H9 (cell line): Measurements from ENCODE around the gene UST. TPM values are rescaled to one million over a fixed set of nuclear protein-coding genes. Genes with fewer than 3 reads are reported as not detected.

Source experiments
- DNase-seq: peaks from one replicate; pipeline ENCODE4 v3.0.0-alpha.2; 2017
- H2AFZ ChIP-seq: one replicate; pipeline ENCODE4 v1.6.1; 2013; ENCODE audit warnings: mild to moderate bottlenecking, low read length, control low read depth, moderate library complexity
- H2AK5ac ChIP-seq: 2 replicates; pipeline ENCODE4 v1.6.1; 2013; ENCODE audit warnings: low read length, control low read depth, mixed read lengths; ENCODE audit not compliant: insufficient read length
- H2BK120ac ChIP-seq: one replicate; pipeline ENCODE4 v1.6.1; 2013; ENCODE audit warnings: low read depth, mild to moderate bottlenecking, low read length, control low read depth, inconsistent platforms; ENCODE audit not compliant: poor library complexity, severe bottlenecking
- H2BK12ac ChIP-seq: 2 replicates; pipeline ENCODE4 v1.6.1; 2013; ENCODE audit warnings: low read length, control low read depth, mixed read lengths, low read depth; ENCODE audit not compliant: insufficient read length
- H2BK15ac ChIP-seq: 2 replicates; pipeline ENCODE4 v1.6.1; 2013; ENCODE audit warnings: low read depth, low read length, control low read depth
- H2BK20ac ChIP-seq: one replicate; pipeline ENCODE4 v1.6.1; 2013; ENCODE audit warnings: low read depth, mild to moderate bottlenecking, low read length, control low read depth, inconsistent platforms; ENCODE audit not compliant: poor library complexity, severe bottlenecking
- H2BK5ac ChIP-seq: 2 replicates; pipeline ENCODE4 v1.6.1; 2013; ENCODE audit warnings: low read length, control low read depth, mixed read lengths; ENCODE audit not compliant: insufficient read length
- H3K14ac ChIP-seq: 2 replicates; pipeline ENCODE4 v1.6.1; 2013; ENCODE audit warnings: low read length, control low read depth; ENCODE audit not compliant: insufficient read depth
- H3K18ac ChIP-seq: 2 replicates; pipeline ENCODE4 v1.6.1; 2013; ENCODE audit warnings: low read depth, mild to moderate bottlenecking, mixed read lengths, low read length, control low read depth; ENCODE audit not compliant: insufficient read length
- H3K23ac ChIP-seq: 2 replicates; pipeline ENCODE4 v1.6.1; 2013; ENCODE audit warnings: low read length, control low read depth, mixed read lengths, low read depth; ENCODE audit not compliant: insufficient read length
- H3K23me2 ChIP-seq: 2 replicates; pipeline ENCODE4 v1.6.1; 2013; ENCODE audit warnings: low read depth, mild to moderate bottlenecking, mixed read lengths, low read length, control low read depth; ENCODE audit not compliant: insufficient read length, poor library complexity, severe bottlenecking
- H3K27ac ChIP-seq: 2 replicates; pipeline ENCODE4 v1.5.1; 2013; ENCODE audit warnings: low read length, control low read depth, mixed read lengths, low read depth; ENCODE audit not compliant: insufficient read length
- H3K27me3 ChIP-seq: 2 replicates; pipeline ENCODE4 v1.6.1; 2013; ENCODE audit warnings: low read length, control low read depth, inconsistent platforms; ENCODE audit not compliant: insufficient read depth
- H3K4ac ChIP-seq: 2 replicates; pipeline ENCODE4 v1.6.1; 2013; ENCODE audit warnings: low read depth, mild to moderate bottlenecking, control low read depth, inconsistent platforms, low read length, moderate library complexity
- H3K4me1 ChIP-seq: 2 replicates; pipeline ENCODE4 v1.6.1; 2013; ENCODE audit warnings: low read length, control low read depth, inconsistent platforms; ENCODE audit not compliant: insufficient read depth
- H3K4me2 ChIP-seq: 2 replicates; pipeline ENCODE4 v1.6.1; 2013; ENCODE audit warnings: low read length, control low read depth, mixed read lengths; ENCODE audit not compliant: insufficient read length, insufficient read depth
- H3K56ac ChIP-seq: 2 replicates; pipeline ENCODE4 v1.6.1; 2013; ENCODE audit warnings: low read depth, mild to moderate bottlenecking, mixed read lengths, low read length, control low read depth; ENCODE audit not compliant: insufficient read length
- H3K79me1 ChIP-seq: 2 replicates; pipeline ENCODE4 v1.6.1; 2013; ENCODE audit warnings: low read depth, mild to moderate bottlenecking, moderate library complexity, low read length, control low read depth, inconsistent platforms; ENCODE audit not compliant: insufficient read depth, poor library complexity, severe bottlenecking
- H3K79me2 ChIP-seq: 2 replicates; pipeline ENCODE4 v1.6.1; 2013; ENCODE audit warnings: low read length, control low read depth, inconsistent platforms; ENCODE audit not compliant: insufficient read depth
- H3K9ac ChIP-seq: 2 replicates; pipeline ENCODE4 v1.6.1; 2013; ENCODE audit warnings: low read length, control low read depth, mixed read lengths; ENCODE audit not compliant: insufficient read length; ENCODE audit errors: extremely low read depth
- H3K9me3 ChIP-seq: one replicate; pipeline ENCODE4 v1.6.1; 2013; ENCODE audit warnings: low read depth, low read length, inconsistent platforms; ENCODE audit not compliant: control insufficient read depth
- H3T11ph ChIP-seq: one replicate; pipeline ENCODE4 v1.6.1; 2013; ENCODE audit warnings: mild to moderate bottlenecking, low read length, control low read depth, inconsistent platforms
- H4K20me1 ChIP-seq: one replicate; pipeline ENCODE4 v1.6.1; 2013; ENCODE audit not compliant: control insufficient read depth, insufficient read length, insufficient read depth
- H4K5ac ChIP-seq: 2 replicates; pipeline ENCODE4 v1.6.1; 2013; ENCODE audit warnings: low read depth, mild to moderate bottlenecking, mixed read lengths, low read length, control low read depth; ENCODE audit not compliant: insufficient read length
- H4K8ac ChIP-seq: replicated peaks from 2 replicates; pipeline ENCODE4 v1.6.1; 2013; ENCODE audit warnings: low read length, control low read depth, mixed read lengths, low read depth; ENCODE audit not compliant: insufficient read length
- H4K91ac ChIP-seq: 2 replicates; pipeline ENCODE4 v1.6.1; 2013; ENCODE audit warnings: low read depth, mild to moderate bottlenecking, moderate library complexity, mixed read lengths, low read length, control low read depth; ENCODE audit not compliant: insufficient read length
- H3K27ac Mint-ChIP-seq, 3 experiments: 2 replicates in 2 of 3; 3 replicates in 1 of 3; pipeline ENCODE4 v1.8.0; 2020 to 2021; ENCODE audit warnings: mixed read lengths in 3 of 3, mild to moderate bottlenecking in 1 of 3, moderate library complexity in 1 of 3
- H3K27me3 Mint-ChIP-seq: 2 replicates; pipeline ENCODE4 v1.8.0; 2021; ENCODE audit warnings: low read depth, mild to moderate bottlenecking, moderate library complexity, mixed read lengths
- H3K36me3 Mint-ChIP-seq, 3 experiments: 2 replicates in 2 of 3; 3 replicates in 1 of 3; pipeline ENCODE4 v1.8.0; 2020 to 2021; ENCODE audit warnings: low read depth in 3 of 3, mixed read lengths in 3 of 3; ENCODE audit not compliant: insufficient read depth in 1 of 3
- H3K4me1 Mint-ChIP-seq, 2 experiments: 2 replicates each; pipeline ENCODE4 v1.8.0; 2020; ENCODE audit warnings: mixed read lengths in 2 of 2
- H3K4me3 Mint-ChIP-seq, 2 experiments: 2 replicates in 1 of 2; 3 replicates in 1 of 2; pipeline ENCODE4 v1.8.0; 2020 to 2021; ENCODE audit warnings: mild to moderate bottlenecking in 2 of 2, mixed read lengths in 2 of 2, moderate library complexity in 1 of 2
- H3K9me3 Mint-ChIP-seq, 2 experiments: 2 replicates in 1 of 2; 3 replicates in 1 of 2; pipeline ENCODE4 v1.8.0; 2020; ENCODE audit warnings: mild to moderate bottlenecking in 2 of 2, mixed read lengths in 2 of 2, moderate library complexity in 1 of 2
- WGBS: extraction: QIAGEN DNeasy Blood & Tissue Kit; methylation state at CpG from one replicate; pipeline ENCODE4 v1.1.7; 2013; ENCODE audit warnings: missing lambda C conversion rate, low lambda C conversion rate, mixed read lengths; ENCODE audit not compliant: insufficient read length; ENCODE audit errors: extremely low coverage; 5-methylcytosine and 5-hydroxymethylcytosine counted together
- total RNA-seq: library from RNA; stranded (reverse); gene quantifications from 2 replicates; pipeline ENCODE4 v1.2.1, GENCODE V29; 2021
- TF ChIP-seq, protein P1 (sequence below): fragments of 200-600 bp; sonication (generic); conservative IDR thresholded peaks from 3 replicates; pipeline ENCODE4 v1.8.0; 2021; ENCODE audit warnings: antibody characterized with exemption, mild to moderate bottlenecking

The UST gene
- total RNA-seq, 1 experiment from 2014 or later = 14.4 TPM

DNA sequence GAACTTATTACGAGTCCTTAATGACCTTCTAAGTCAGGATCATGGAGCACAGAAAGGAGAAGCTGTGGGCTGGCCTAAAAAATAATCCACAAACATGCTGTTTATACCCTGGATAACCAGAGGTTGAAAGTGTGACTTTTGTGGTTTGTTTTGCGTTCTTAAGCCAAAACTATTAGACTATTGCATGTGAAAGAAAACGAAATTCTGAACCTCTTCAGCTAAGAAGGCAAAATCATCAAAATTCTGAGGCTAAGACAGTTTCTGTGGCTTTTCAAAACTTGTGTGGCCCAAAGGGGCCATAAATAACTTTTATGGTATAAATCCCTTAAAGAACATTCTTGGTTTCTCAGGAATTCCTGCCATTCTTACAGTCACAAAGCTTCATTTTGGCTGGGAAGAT is 251.0 kb downstream of the UST start:
- peaks cover 19 to 26% of the 10 kb centered on the region in 2 experiments for H3K9me3 Mint-ChIP-seq
- Histone ChIP-seq H3K23me2 (no peaks in the 10 kb centered on the region), H2BK12ac (no peak overlapping the region), H3K4me1 (no peaks in the 10 kb centered on the region), H3K14ac (no peak overlapping the region), H3K18ac (no peak overlapping the region), H3K27me3 (no peaks in the 10 kb centered on the region), H2AK5ac (no peak overlapping the region), H4K20me1 (no peaks in the 10 kb centered on the region), H3K79me2 (no peaks in the 10 kb centered on the region), H3K79me1 (no peaks in the 10 kb centered on the region), H3T11ph (no peak overlapping the region), H4K91ac (no peak overlapping the region), H3K9ac (no peak overlapping the region), H3K4me2 (no peak overlapping the region), H2BK15ac (no peak overlapping the region), H3K4ac (no peak overlapping the region), H3K27ac (no peak overlapping the region), H2BK120ac (no peak overlapping the region), H3K9me3 (peaks cover 10% of the 10 kb centered on the region), H2AFZ (no peak overlapping the region), H3K23ac (no peak overlapping the region), H4K5ac (no peak overlapping the region), H2BK5ac (no peak overlapping the region), H3K56ac (no peak overlapping the region), H2BK20ac (no peak overlapping the region), H4K8ac (no peak overlapping the region)
- peaks cover 29 to 50% (median 29%) of the 10 kb centered on the region in 3 experiments for H3K36me3 Mint-ChIP-seq
- DNase-seq = no peak
- TF ChIP-seq, protein P1, sequence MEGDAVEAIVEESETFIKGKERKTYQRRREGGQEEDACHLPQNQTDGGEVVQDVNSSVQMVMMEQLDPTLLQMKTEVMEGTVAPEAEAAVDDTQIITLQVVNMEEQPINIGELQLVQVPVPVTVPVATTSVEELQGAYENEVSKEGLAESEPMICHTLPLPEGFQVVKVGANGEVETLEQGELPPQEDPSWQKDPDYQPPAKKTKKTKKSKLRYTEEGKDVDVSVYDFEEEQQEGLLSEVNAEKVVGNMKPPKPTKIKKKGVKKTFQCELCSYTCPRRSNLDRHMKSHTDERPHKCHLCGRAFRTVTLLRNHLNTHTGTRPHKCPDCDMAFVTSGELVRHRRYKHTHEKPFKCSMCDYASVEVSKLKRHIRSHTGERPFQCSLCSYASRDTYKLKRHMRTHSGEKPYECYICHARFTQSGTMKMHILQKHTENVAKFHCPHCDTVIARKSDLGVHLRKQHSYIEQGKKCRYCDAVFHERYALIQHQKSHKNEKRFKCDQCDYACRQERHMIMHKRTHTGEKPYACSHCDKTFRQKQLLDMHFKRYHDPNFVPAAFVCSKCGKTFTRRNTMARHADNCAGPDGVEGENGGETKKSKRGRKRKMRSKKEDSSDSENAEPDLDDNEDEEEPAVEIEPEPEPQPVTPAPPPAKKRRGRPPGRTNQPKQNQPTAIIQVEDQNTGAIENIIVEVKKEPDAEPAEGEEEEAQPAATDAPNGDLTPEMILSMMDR = no peak
- H3K4me1 Mint-ChIP-seq = peaks cover 0 to 6% of the 10 kb centered on the region in 2 experiments; a peak in 2 of 4 replicates
- H3K27me3 Mint-ChIP-seq = 0 out of 2 replicates have a peak, but pooled peaks cover 1% of the 10 kb centered on the region
- H3K4me3 Mint-ChIP-seq = no peak overlapping the region
- H3K27ac Mint-ChIP-seq = no peak overlapping the region
- no CpG with 5 or more reads among the region's 3 CpGs for WGBS
